Endometrial microvascular endothelial cells (primary cell): ENCODE measurements around the gene IL36RN. TPM values are rescaled to one million over a fixed set of nuclear protein-coding genes. Genes with fewer than 3 reads are reported as not detected.

ENCODE experiments used
- total RNA-seq: library from RNA; depleted of rRNA; stranded (reverse); fragments of >200 nt; gene quantifications from one replicate; pipeline ENCODE4 v1.2.3, GENCODE V29; 2015; ENCODE audit errors: inconsistent ontology term

The IL36RN gene
- total RNA-seq, 1 donor from 2014 or later = not detected

Other genes with a start within 250 kb of the IL36RN start
- 3.4 TPM for gene IL1B, start 222.4 kb upstream of the IL36RN start, total RNA-seq
- not detected for gene IL37, start 148.0 kb upstream of the IL36RN start, total RNA-seq
- gene IL36G, start 81.2 kb upstream of the IL36RN start, total RNA-seq = not detected
- not detected for gene IL36A, start 53.7 kb upstream of the IL36RN start, total RNA-seq
- not detected for gene IL36B, start 6.3 kb upstream of the IL36RN start, total RNA-seq
- not detected for gene IL1F10, start 8.8 kb downstream of the IL36RN start, total RNA-seq
- gene IL1RN, start 68.4 kb downstream of the IL36RN start, total RNA-seq = 0.28 TPM
- 0.56 TPM for gene PSD4, start 114.8 kb downstream of the IL36RN start, total RNA-seq
- gene PAX8, start 219.7 kb downstream of the IL36RN start, total RNA-seq = 0.28 TPM